HG03064 (cell line): Measurements from ENCODE around the gene BMP8B.
"Not testable (repeated sequence)": the region's sequence is repeated elsewhere in the genome, so short reads cannot be mapped to it uniquely, and the experiment has no call there.

Experiments used
- ATAC-seq: cut with Tn5 transposase; IDR thresholded peaks from one replicate; pipeline ENCODE4 v1.9.1; 2021; ENCODE audit warnings: low read depth; ENCODE audit not compliant: unreplicated experiment

Gene BMP8B

DNA sequence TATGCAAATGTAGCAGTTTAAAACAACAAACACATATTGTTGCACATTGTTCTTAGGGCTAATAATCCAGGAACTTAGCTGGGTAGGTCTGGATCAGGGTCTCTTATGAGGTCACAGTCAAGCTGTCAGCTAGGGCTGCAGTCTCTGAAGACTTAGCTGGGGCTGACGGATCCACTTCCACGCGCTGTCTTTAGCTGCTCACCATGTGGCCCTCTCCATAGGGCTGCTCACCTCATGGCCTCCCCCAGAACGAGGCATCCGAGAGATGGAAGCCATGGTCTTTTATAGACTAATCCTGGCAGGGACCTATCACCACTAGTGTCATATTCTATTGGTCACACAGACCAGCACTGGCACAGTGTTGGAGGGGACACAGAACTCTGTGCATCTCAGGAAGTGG lies 8.8 kb downstream of the BMP8B start:
- ATAC-seq, result no peak

DNA sequence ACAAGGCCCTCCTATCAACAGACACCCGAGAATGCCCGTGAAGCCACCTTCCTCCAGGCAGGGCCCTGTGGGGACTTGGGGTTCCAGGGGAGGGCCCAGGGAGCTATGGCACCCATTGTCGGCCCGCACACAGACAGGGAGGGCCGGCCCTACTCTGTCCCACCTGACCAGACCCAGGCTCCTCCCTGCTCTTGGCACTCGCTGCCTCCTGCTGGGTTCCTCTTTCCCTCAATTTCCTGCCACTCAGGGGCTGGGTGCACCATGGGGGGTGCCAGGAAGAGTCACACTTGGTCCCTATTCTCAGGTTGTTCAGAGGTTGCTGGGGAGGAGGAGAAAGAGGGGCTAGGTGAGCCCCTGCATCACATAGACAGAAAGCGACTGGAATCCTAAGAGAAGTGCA lies 9.5 kb downstream of the BMP8B start:
- ATAC-seq, result no peak

DNA sequence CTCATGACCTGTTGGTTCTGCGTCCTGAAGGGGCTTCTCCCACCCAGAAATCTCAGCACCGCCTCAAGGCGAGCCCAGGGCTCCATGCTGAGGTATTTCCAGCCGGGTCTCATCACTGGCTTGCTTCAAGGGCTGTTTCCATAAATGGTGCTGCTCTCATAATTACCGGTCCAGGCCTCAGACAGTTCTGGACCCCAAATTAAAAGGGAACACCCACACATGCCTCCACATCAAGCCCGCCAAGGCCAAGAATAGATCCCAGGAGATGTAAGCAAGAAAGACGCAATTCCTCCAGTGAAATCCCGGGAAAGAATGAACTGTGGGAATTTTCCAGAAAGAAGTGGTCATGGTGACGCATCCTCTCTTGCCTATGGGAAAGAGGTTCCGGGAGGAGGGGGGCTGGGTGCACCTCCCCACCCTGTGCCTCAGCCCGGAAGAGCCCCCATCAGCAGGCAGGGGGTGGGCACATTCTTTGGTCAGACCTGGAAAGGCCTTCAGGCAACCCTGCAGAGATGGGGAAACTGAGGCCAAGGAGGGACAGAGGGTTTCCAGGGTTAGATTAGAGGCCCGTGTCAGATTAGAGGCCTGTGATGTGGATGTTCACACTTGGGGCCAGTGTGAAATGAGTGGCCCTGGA lies 10.1 kb downstream of the BMP8B start:
- not testable (repeated sequence) for ATAC-seq

DNA sequence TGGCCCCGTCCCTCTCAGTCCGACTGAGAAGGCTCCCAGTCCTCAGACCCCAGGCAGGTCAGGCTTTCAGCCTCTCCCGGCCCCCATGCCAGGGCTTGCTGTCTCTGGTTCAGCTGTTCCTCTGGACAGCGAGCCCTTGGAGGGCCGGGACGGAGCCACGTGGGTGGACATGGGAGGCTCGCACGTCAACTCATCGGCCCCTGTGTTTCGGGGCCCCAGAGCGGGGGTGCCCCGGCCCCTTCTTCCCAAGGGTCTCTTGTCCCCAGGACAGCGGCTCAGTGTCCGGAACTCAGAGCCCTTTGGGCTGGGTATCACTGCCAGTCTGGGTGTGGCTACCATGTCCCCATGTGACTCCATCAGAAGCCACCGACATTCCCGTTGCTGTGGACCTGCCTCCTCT lies 10.8 kb downstream of the BMP8B start:
- ATAC-seq, result not testable (repeated sequence)

DNA sequence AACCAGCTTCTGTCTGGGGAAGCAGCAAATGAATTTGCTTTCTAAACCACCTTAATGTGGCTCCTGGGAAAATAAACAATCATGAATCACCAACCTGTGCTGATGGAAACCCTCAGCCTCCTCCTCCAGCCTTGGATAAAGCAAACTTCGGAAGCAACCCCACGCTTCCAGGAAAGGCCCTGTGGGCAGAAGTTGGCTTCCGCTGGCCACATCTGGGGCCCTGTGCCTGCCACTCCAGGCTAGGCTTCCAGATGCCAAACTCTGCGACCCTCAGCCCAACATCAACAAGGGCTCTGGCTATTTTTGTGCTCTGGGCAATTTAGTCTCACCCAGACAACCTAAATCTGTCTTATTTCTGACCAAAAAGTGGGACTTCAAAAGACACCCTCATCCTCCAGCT lies 11.4 kb downstream of the BMP8B start:
- ATAC-seq, result no peak

DNA sequence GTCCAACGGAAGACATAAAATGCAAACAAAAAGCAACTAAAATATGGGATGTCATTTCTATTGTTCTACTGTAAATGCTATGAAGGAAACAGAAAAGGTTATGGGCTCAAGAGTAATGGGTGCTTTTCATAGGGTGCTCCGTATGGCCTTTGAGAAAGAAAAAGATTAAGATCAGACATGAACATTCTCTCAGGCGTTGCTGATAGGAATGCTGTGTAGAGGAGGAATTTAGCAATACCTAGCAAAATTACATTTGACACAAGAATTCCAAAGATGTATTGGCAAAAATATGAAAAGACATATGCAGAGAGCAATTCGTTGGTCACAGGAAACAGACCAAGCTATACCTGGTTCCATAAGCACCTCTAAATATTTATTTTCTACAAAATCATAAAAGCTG lies 11.8 kb downstream of the BMP8B start:
- ATAC-seq, result no peak

DNA sequence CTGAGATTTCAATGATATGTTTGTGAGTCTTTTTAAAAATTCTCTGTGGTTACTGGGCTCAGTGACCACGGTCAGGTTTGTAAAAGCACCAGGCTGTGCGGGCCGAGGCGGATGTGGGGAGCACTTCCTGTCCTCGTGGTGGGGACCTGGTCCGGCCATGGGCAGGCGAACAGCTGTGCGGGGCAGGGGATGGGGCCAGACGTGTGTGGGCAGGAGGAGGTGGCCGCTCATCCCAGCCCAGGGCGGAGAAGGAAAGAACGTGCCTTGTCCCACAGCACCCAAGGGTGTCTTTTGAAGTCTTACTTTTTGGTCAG lies 12.3 kb downstream of the BMP8B start:
- no peak for ATAC-seq

DNA sequence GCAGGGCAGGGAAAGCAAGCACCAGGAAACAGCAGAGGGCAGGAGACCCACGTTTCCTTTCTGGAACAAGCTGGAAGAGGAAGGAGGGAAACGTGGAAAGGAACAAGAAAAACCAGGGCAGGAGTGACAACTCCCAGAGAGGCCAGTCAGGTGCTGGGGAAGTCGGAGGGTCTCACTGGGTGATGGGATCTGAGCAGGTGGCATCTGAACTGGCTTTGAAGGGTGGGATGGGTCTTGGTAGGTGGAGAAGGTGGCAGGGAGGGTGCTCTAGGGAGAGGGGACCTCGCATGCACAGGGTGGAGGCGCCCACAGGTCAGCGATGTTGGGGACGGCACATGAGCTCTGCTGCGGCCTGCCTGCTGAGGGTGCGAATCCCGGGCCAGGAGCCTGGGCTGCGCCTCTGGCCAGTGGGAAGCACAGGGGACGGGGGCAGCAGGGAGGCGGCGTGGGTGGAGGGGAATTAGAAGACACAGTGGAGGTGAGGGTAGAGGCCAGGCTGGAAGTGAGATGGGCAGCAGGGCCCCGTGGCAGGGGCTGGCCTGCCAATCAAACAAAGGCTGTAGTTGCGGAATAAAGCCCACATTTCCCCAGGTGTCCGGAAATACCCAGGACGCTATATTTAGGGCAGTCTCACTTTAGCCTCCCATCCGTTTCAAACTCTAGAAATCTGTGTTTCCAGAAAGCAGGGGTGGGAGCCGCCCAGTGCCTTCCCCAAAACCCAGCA lies 12.8 kb downstream of the BMP8B start:
- ATAC-seq, result not testable (repeated sequence)

DNA sequence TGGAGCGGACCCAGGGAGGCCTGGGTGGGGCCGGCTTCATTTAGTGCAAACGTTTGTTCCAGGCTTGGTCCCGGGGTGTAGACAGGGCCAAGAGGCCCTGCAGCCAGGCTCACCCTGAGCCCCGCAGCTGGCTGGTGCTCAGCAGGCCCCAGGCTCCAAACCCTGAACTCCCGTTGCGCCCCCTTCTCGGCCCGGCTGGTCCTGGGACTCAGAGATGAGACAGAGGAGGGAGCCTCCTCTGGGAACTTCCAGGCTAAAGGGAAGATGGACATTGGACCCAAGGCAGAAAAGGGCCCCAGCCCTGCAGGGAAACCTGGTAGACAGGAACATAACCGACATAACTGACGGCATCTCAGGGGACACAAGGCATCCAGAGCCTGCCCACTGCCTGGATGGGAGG lies 13.5 kb downstream of the BMP8B start:
- not testable (repeated sequence) for ATAC-seq

DNA sequence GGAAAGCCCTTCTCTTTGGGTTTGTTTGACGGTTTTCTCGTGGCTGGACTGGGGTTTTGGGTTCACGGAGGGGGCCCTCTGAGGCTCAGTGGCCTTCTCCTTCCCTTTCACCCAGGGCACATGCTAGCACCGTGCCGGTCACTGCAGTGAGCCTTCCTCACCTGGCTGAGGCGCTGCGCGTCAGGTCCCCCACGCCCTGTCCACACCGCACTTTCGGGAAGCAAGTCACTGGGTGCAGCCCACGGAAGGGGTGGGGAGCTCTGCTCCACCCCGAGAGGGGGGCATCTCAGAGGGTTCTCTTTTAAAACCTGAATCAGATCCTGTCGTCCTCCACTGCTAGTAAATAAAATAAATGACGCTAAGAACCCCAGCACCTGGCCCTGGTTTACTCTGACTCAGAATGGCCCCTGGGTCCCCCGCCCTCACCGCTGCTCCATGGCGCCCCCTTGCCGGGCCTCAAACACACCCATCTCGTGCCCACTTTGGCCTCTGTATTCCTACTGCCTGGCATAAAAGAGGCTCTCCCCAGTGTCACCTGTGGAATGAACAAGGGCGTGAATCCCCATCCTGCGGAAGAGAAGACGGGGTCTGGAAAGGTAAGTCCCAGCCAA lies 15.2 kb downstream of the BMP8B start:
- not testable (repeated sequence) for ATAC-seq

DNA sequence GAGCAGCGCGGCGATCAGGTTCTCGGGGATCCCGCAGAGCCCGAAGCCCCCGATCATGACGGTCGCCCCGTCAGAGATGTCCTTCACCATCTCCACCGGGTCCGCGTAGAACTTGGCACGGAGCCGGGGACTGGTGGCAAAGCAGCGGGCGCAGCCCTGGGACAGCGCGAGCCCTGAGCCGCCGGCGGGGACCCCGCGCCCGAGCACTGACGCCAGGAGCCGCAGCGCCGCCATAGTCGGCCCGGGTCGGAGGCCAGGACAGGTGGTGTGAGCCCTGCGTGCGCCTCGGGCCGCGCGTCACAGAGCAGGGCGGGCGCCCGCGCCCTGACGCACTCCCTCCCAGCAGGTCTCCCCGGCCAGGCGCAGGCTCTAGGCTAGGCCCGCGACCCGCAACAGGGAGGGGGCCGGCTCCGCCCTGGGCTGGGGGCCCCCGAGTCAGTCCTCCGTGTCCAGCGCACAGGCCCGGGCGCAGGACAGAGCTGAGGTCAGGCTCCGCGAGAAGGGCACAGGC lies 17.6 kb downstream of the BMP8B start, which contains the start of gene OXCT2:
Gene OXCT2 (minus strand): TSS at position 327 of the 511 bp plus-strand sequence. CDS start 93 bp downstream, at position 234.
- ATAC-seq, result not testable (repeated sequence)

DNA sequence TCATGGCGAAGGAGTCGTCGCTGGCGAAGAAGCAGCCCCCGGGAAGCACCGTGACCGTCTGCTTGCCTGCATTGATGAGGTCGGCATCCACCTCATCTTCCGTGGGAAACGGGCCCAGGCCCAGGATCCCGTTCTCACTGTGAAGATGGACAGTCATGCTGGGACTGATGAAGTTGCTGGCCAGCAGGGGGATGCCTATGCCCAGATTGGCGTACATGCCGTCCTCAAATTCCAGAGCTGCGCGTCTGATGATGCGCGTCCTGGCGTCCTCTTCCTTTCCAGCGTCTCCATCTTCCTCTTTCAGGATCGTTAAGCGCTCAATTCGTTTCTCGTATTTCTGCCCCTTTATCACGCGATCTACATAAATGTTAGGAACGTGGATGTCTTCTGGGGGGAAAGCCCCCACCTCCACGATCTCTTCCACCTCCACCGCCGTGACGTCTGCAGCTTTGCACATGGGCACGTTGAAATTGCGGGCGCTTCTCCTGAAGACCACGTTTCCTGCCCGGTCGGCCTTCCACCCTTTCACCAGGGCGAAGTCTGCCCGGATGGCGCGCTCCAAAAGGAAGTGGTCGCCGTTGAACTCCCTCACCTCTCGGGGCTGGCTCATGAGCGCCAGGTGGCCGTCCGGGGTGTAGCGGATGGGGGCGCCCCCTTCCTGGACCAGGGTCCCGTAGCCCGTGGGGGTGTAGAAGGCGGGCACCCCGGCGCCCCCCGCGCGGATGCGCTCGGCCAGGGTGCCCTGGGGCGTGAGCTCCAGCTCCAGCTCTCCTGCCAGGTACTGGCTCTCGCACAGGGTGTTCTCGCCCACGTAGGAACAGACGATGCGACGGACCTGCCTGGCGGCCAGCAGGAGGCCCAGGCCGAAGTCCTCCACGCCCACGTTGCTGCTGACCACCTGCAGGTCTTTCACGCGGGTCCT lies 18.3 kb downstream of the BMP8B start:
- ATAC-seq, result not testable (repeated sequence)

DNA sequence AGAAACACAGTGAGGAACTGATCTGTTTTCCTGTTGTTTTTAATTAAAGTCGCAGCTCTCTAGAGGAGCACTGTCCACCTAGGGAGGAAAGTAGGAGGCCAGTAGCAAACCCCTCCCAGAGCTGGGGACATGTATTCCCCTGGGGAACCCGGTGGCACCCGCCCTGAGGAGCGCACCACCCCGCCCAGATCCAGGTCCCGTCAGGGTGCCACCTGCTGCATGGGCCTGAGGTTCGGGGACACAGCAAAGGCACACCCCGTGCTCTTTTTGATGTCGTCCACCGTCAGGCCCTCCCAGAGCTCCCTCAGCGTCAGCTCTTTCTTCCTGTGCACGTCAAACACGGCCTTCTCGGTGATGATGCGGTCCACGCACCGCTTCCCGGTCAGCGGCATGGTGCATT lies 19.2 kb downstream of the BMP8B start:
- not testable (repeated sequence) for ATAC-seq

DNA sequence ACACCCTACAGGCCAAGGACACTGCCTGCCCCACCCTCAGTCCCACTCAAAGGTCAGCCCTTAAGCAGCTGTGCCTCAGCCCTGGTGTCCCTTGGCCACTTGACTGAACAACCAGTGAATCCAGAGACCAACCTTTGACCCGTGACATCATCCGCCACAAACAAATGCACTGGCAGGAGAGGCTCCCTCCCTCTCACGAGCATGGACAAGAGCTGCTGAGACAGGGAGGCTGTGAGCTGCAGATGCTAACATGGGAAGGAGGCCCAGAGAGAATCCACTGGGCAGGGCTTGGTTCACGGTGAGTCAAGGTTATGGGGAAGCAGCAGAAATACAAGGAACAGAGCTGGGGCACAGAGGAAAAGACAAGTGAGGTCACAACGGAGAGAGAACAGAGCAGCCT lies 22.2 kb downstream of the BMP8B start:
- not testable (repeated sequence) for ATAC-seq

DNA sequence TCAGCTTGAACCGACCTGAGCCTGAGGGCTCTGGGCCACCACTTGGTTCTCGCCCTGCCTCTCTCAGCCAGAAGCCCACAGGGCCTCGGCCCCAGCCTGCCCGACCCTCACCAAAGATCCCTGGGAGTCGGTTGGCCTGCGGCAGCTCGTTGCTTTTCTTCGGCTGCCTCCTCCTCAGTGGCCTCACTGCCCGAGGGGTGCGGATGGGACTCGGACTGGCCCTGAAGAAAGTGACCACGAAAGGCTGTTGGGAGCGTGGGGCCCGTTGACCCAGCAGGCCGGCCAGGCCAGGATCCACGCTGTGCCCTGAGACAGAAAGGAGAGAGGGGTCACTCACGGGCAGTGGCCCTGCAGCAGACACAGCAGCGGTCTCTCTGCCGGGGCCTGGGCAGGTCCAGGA lies 24.2 kb downstream of the BMP8B start:
- not testable (repeated sequence) for ATAC-seq

DNA sequence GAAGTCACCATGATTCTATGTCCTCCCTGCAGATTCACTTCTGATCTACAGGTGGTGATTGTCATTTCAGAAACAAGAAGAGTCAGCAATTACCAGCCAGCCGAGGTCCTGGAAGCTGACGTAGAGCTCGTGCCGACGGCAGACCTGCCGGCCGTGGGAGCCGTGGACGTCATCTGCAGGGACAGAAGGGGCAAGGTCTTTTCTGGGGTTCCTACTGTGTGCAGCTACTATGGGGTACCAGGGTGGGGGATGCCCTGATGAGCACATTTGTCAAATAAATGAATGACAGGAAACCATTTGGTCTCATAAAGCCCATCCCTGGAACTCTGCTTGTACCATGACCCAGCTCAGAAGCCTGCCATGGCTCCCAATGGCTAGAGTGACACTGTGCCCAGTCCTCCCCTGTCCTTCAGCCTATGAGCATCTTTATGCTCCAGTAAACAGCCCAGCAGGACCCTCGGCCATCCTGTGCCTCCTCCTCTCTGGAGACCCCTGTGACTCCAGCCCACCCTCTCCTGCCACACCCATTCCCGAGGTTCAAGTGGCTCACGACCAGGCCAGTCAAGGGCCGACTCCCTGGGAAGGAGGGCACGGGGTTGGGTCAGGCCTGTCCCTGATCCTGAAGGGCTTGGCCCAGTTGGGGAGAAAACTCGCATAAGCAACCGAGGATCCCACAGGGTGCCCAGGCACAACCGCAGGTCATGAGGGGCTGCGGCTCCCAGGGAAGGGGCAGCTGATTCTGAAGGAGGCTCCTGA lies 24.9 kb downstream of the BMP8B start:
- ATAC-seq, result not testable (repeated sequence)

DNA sequence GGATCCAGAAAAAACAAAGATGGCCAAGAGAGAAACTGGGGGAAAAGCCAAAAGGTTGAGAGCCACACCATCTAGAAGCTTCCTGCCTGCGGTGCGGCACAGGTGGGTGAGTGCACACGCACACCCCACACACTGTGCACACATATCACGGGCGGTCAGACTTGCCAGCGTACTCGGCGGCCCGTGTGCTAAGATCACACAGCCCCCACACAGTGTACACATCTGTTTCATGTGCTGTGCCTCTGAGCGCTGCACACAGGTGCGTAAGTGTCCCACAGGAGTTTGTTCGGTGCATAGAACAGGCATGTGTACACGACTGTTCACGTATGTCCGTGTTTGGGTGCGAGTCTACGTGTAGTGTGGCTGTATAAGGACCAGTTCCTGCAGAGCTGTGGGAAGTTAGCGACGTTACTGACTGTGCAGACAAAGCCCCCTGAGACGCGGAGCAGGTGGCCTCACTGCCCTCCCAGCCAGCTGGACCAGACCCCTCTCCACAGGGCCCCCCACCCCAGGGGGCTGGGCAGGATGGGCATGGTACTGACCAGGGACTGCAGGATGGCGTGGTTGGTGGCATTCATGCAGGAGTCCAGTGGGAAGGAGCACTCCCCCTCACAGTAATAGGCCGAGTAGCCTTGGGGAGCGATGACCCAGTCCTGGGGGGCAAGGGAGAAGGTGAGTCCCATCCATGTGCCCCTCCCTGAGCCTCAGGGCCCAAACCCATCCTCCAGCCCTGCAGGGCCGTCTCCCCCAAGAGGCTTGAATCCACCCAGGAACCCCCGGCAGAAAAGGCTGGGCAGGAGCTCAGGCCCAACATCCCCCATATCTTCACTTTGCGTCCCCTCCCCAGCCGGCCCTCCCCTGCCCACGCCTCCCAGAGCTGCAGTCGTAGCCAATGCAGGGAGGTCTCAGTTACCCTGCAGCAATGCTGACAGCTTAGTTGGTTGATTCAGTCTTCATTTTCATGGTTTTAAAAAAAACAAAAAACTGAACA lies 25.8 kb downstream of the BMP8B start:
- no peak for ATAC-seq

DNA sequence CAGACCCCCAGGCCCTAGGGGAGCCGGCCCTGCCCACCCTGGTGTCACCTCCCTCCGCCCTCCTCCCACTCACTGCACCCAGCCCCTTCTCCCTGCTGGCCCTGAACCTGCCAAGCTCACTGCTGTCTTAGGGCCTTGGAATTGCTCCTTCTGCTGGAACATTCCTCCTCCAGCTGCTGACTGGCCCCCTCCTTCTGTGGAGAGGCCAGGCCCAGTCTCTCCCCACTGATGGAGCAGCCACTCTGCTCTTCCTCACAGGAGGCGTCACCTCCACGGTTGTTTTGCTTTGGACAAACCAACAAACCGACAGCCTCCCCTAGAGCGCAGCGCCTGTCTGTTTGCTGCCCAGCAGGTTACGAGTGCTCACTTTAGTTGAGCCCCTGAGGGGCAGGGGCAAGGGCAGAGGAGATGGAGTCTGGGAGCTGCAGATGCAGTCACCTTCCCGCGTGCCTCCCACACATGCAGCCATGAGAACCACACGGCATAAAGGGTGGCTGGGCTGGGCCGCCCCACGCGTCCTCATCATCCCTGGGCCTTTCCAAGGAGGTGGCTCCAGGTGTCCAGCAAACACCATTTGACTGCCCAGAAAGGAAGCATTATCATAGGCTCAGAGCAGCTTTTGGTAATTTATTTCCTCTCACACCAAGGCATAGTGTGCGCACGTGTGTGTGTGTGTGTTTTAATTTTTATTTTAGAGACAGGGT lies 27.0 kb downstream of the BMP8B start:
- ATAC-seq, result no peak
